HTERT RPE-1 (cell line): ENCODE data around the gene S100A9.
"Not testable (repeated sequence)": the region's sequence is repeated elsewhere in the genome, so short reads cannot be mapped to it uniquely, and the experiment has no call there.

ENCODE experiments used
- in situ Hi-C: fragments of 300-500 bp; cut with MboI; formaldehyde crosslinking; loops from 4 replicates; pipeline ENCODE4 v1.14.3; 2020; ENCODE audit warnings: low sequenced_read_pairs

S100A9 gene

DNA sequence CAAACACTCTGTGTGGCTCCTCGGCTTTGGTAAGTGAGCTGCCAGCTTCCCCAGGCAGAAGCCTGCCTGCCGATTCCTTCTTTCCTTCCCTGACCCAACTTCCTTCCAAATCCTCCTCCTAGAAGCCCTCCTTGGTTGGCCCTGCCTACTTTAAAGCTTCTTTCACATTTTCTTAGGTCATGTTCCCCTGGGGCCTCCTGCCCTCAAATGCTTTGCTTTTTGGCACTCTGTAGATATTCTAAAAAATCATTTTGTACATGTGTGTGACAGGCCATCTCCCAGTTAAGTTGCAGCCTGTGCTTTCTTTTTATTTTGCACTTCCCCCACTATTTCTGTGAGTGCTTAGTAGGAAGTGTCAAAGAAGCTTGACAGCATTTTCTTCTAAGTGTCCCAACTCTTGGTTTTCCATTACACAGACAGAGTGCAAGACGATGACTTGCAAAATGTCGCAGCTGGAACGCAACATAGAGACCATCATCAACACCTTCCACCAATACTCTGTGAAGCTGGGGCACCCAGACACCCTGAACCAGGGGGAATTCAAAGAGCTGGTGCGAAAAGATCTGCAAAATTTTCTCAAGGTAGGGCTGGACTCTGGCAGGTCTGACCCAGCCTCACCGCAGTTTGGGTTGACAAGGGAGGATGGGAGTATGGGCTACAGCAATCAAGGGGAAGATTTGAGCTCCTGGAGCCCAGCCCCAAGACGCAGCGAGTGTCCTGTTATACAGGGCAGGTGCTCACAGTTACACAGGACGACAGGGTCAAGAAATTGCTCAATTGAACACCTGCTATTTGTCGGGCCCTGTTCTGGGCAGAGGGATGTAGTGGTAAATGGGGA lies at the start of gene S100A9:
TSS of gene S100A9 (plus strand) at position 2 of the 838 bp plus-strand sequence. CDS start at position 432, 430 bp downstream.
- in situ Hi-C loops: no loop called here

DNA sequence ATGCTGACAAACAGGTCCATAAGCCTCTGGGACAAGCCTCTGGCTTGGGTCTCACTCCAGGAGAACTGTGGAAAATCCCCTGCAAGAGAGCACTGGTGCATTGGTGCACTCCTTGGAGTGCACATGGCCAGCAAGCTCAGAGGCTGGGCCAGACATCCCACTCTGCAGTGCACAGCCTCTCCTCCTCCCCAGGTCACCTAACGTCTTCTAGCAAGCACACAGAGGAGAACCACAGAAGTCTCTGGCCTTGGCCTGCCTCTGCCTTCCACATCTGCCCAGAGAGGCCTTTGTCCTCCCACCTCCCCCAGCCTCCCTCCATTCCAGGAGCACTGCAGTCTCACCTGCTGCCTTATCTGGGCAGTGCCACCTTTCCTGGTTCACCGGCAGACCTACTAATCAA lies 49.1 kb upstream of the S100A9 start:
- in situ Hi-C loops: no loop called here

DNA sequence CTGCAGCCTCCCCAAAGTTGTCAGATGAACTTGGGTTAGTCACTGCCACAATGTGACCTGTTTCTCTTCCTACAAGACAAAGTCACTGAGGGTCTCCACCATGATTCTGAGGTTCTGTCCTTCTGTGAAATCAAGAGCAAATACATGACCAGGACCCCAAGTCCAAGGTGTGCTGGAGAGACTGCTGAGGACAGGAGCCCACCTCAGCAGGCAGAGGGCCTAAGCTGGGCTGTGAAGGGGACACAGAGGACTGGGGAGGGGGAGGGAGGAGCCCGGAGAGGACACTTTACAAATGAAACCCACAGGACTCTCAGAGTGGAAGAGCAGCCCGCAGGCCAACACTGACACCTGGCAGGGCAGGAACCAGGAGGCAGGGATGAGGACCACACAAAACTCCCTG lies 48.2 kb upstream of the S100A9 start:
- in situ Hi-C loops: no loop called here

DNA sequence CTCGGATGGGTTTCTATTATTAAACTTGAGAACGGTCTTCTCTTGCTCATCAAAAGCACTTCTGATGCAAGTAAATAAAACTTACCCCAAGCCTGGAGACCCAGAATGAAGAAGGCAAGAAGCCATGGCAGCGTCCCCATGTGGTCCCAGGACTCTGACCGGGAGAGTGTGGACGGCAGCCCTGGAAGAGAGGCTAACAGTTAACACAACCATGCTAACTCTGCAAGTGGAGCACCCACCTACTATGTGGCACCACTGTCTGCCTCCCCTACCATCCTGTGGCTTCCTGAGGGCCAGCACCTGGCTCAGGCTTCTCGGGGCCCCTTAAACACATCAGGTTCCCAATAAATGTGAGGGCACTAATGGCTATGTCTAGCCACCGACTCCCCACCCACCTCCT lies 47.1 kb upstream of the S100A9 start:
- in situ Hi-C loops: no loop called here

DNA sequence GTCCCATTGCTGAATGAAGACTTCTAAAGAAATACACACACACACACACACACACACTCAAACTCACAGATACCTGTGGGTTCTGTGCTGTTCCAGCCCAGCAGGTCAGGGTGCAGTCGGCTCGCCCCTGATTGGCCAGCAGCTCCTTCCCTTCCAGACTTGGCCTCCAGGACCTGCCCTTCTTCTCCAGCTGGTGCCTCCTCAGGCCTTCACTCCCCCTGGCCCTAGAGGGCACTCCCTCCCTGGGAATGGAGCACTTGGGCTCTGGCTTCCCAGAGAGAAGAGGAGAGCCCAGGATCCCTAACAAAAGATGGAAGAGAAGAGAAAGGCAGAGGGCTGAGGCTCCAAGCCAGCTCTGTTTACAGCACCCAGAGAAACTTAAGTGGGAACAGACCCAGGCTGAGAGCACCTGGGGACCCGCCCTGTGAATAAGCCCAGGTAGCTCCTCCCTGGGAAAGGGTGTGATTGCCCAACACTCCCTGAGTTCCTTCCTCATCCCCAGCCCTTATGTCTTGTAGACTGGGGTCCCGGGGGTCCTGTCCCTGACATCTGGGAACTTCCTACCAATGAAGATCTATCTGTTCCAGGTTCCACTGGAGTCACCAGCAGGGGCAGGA lies 45.0 kb upstream of the S100A9 start, which contains the start of gene PGLYRP3:
TSS of gene PGLYRP3 (minus strand) at position 383 of the 617 bp plus-strand sequence. CDS start 2,287 bp downstream, outside the sequence.
- in situ Hi-C loops: no loop called here

DNA sequence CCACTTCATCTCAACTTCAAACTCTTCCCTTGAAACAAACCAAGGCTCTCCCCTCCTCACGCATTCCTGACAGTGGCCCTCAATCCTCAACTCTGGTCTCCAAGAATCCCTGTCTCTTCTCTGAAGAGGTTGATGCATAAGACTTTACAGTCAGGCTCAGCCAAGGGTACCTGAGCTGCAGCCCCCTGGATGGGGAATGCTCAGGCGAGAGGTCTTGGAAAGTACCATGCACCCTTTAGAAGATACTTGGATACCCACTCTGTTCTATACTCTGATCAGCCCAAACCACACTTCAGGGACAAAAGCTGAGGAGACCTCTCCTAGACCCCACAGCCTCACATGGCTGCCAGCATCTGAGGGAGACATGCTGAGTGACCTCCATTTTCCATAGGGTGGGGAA lies 44.4 kb upstream of the S100A9 start:
- in situ Hi-C loops: no loop called here

DNA sequence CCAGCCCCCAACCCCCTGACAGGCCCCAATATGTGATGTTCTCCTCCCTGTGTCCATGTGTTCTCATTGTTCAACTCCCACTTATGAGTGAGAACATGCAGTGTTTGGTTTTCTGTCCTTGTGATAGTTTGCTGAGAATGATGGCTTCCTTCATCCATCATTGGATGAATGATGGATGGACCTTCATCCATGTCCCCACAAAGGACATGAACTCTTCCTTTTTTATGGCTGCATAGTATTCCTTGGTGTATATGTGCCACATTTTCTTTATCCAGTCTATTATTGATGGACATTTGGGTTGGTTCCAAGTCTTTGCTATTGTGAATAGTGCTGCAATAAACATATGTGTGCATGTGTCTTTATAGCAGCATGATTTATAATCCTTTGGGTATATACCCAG lies 43.3 kb upstream of the S100A9 start:
- in situ Hi-C loops: not testable (repeated sequence)

DNA sequence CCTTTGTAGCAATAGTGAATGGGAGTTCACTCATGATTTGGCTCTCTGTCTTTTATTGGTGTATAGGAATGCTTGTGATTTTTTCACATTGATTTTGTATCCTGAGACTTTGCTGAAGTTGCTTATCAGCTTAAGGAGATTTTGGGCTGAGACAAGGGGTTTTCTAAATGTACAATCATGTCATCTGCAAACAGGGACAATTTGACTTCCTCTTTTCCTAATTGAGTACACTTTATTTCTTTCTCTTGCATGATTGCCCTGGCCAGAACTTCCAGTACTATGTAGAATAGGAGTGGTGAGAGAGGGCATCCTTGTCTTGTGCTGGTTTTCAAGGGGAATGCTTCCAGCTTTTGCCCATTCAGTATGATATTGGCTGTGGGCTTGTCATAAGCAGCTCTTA lies 41.6 kb upstream of the S100A9 start:
- in situ Hi-C loops: not testable (repeated sequence)

DNA sequence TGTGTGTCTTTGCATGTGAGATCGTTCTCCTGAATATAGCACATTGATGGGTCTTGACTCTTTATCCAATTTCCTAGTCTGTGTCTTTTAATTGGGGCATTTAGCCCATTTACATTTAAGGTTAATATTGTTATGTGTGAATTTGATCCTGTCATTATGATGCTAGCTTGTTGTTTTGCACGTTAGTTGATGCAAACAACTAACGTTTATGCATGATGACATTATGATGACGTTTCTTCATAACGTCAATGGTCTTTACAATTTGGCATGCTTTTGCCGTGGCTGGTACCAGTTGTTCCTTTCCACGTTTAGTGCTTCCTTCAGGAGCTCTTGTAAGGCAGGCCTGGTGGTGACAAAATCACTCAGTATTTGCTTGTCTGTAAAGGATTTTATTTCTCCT lies 39.5 kb upstream of the S100A9 start:
- in situ Hi-C loops: not testable (repeated sequence)

DNA sequence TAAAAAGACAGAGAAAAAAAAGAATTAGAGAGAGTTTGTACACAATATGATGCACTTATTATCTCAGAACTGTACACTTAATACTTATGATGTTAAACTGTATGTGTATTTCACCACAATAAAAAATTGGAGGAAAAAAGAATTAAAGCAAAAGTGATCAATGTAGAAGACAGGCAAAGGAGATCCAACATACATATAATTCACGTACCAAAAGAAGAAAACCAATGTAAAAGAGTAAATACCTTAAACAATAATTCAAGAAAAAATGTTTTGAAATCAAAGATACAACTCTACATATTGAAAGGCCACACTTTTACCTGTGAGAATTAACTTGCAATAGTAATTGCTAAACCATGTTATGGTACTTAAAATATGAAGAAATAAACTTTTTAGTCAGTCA lies 35.1 kb upstream of the S100A9 start:
- in situ Hi-C loops: no loop called here

DNA sequence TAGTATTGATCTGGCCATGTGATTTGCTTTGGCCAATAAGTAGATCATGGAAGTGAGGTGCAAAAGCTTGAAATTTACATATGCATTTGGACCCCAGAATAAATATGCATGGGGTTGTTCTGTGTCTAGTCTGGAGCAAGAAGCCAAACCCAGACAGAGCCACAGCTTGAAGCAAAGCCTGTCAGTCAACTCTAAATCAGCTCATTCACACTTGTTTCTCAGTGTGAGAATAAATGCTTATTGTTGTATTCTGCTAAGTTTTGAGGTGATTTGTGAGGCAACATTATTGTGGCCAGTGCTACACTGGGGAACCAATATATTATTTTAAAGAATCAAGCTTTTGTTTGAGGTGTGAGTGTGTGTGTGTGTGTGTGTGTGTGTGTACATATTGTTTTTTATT lies 32.7 kb upstream of the S100A9 start:
- in situ Hi-C loops: no loop called here

DNA sequence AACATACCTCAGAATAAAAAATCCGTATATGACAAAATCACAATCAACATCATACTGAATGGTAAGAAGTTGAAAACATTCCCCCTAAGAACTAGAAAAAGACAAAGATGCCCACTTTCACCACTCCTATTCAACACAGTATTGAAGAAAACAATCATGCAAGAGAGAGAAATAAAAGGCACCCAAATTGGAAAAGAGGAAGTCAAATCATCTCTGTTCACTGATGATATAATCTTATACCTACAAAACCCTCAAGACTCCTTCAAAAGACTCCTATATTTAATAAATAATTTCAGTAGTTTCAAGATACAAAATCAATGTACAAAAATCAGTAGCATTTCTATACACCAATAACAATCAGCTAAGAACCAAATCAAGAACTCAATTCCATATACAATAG lies 23.8 kb upstream of the S100A9 start:
- in situ Hi-C loops: no loop called here

DNA sequence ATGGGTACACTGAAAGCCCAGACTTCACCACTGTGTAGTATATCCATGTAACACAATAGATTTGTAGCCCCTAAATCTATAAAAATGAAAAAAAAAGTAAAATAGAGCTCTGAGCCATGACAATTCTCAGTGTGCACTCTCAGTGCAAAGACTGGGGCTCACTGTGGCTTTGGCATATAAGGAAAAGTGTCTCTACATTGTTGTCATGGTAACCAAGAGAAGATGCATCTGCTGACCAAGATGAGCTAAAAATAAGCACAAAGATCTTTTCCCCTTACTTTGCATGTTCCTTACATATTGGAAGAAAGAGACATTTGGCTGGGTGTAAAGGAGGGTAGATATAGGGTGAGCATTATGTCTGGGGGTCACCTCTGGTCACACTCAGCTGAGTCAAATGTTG lies 21.0 kb upstream of the S100A9 start:
- in situ Hi-C loops: no loop called here

DNA sequence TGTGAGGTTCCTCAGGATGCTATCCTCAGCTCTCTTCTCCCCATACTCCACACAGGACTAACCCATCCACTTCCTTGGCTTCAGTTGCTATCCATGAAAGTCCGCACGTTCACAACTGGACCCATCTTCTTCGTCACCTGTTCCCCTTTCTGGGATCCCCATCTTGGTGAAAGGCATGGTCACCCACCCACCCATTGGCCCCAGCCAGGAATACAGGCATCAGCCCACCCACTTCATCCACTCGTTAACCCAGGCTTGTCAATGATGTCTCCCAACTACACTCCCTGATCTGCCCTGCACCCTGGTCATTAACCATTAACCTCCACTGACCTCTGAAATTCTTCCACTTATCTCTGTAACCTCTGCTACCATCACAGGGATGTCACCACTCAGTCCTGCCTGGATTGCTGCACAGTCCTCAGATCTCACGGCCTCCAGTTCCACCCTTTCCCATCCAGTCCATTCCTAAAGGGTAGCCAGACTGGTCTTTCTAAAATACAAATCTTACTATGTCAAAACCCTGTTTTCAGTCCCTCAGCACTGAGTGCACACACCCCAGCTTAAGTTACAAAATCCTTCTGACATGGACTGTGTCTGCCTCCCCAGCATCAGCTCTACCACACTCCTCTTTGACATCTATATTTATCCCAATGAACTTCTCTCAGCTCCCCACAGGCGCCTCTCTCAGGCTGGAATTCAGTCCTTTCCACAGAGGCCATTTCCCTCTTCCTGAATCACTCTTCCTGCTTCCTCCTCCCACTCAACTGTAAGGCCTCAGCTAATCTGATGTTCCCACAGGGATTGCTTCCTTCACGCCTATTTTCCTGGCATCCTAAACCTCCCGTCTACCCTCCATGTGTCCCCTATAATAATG lies 19.4 kb upstream of the S100A9 start:
- in situ Hi-C loops: no loop called here

DNA sequence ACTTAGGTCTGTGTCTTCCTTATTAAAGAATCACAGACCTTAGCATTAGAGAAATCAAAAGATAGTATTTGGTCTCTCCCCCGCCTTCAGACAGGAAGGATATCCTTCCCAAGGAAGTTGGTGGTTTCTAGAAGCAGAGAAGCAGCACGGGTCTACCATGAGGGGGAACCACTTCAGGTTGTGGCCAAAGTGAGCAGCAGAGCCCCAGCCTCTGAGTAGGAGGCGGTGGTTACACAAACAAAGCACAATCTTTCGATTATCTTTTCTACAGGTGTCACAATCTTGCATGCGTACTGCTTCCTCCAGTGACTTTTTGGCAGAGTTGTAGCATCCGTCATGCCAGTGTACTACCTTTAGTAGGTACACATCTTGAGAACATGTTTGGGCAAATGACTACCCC lies 17.9 kb upstream of the S100A9 start:
- in situ Hi-C loops: no loop called here

DNA sequence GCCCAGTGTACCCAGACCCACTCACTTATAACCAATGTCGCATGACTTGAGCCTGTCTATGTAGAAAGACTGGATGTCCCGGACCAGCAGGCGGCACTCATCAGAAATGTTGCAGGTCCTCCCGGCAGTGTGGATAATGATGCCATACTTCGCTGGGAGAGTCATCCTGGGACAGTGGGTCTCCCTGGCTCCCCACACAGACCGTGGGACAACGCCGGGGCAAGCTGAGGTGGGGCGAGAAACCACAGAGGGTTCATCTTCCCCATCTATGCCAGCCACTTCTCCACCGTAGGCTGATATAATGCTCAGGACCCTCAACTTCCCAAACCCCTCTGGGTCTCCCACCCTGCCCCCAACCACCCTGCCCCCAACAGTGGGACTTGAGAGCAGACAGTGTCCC lies 17.3 kb upstream of the S100A9 start:
- in situ Hi-C loops: no loop called here

DNA sequence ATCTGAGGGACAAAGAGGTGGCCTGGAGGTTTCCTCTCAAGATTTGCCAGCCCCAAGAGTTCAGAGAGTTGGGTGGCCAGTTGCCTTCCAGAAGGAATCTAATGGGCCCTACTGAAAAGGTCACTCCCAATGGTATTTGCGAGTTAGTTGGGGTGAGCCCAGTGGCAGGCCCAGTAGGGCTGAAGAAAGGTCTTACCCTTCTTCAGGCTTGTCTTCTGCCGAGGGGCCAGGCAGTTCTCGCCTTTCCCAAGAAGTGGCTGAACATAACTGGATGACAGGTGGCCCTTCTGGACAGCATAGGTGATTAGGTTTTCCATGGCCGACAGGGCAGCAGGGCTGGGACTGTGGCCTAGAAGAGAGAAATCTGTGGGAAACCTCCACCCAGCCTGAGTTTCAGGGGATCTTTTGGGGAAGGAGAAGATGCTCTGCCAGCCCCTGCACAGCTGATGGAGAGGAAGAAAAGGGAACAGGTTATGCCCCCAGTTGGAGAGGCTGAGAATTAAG lies 16.2 kb upstream of the S100A9 start:
- in situ Hi-C loops: no loop called here

DNA sequence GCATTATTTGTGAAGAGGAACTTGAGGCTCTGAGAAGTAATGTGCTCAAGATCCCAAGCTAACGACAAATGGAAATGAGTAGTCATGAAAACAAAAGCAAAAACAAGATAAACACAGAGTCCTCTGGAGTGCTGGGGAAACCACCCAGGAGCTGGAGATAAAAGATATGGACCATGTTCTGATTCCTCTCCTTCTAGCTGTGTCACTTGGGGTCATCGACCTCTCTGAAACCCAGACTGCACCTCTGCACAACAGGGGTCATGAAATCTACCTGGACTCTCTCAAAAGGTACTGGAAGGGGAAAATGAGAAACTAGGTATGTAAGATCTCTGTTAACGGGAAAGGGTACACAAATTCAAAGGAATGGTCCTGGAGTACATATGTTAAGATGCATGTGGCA lies 15.5 kb upstream of the S100A9 start:
- in situ Hi-C loops: no loop called here

DNA sequence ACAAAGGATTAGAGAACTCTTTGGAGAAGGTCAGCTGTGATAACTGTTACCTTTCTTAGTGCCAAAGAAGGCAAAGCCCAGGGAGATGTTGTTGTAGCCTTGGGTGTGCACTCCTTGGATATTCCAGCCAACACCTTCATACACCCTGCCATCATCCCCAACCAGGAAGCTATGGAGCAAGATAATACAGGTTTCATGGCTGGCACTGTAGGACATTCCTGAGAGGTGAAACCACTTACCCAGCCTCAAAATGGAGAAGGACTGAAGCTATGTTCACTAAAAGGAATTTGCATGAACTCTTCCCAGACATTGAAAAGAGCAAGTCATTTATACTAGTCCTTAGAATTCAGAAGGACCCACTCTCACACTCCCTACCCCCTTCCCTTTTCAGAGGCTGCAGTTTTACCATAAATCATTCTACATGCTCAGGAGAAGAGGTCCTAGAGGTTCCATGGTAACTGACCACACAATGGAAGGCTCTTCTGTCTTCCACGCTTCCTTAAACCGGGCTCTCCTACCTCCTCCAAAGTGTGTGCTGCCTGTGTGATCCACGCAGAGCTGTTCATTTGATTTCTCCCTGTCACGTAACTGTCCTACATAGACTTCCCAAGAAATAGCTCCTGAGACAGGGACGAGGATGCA lies 14.5 kb upstream of the S100A9 start:
- in situ Hi-C loops: no loop called here

DNA sequence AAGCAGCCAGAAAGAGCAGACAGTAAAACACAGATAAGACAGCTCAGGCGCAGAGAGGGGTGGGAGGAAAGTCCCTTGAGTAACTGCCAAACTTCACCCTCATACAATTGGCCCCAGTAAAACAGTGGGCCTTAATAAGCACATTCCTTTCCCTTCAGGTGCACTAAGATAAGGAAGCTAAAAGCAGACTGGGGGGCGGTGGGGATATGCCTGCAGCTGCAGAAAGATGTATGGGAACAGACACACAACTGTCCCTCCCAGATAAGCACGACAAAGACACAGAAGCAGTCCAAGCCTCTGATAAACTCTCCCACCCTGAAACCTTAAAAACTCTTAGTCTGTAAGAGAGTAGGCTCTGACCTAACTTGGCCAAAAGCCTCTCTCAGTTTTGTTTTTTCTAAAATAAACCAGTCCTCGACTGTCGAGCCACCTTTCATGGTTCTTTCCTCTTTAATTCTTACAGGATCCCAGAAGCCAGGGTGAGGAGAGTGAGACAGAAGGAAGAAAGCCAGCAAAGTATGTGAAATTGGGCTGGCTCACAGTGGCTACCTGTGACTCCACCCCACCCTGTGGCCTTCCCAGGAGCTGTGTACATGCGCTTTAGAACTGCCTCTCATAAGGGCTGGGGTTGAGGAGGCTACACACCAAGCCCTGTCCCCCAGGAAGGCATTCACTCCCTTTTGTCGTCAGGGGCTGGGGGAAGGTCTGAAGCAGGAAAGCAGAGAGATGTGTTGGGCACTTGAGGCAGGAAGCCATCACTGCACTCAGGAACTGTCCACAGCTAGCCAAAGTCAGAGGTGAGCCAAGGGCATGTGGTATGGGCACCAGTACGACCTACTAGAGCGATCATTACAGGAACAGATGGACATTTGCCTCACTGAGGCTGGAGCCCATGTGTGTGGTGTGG lies 13.6 kb upstream of the S100A9 start:
- in situ Hi-C loops: no loop called here
